OCI-LY1 (cell line): ENCODE data around the gene KCNJ15.

Source experiments
- CTCF ChIP-seq: fragments of 200-600 bp; sonication (generic), shearing (Covaris generic); IDR thresholded peaks from 2 replicates; pipeline ENCODE4 v1.5.1; 2017; ENCODE audit warnings: mild to moderate bottlenecking, antibody characterized with exemption, low read length, moderate library complexity, mixed read lengths
- EZH2 ChIP-seq: fragments of 200-600 bp; sonication (generic), shearing (Covaris generic); IDR thresholded peaks from 2 replicates; pipeline ENCODE4 v1.8.0; 2017; ENCODE audit warnings: borderline replicate concordance, mixed run types, mild to moderate bottlenecking, antibody characterized with exemption, low read length, moderate library complexity, mixed read lengths

- TF ChIP-seq CTCF (no peak), EZH2 (no peak)
Measured at GRCh38 chr21:38287476-38287875, 30.7 kb downstream of the KCNJ15 start.
